IMR-90 (cell line): ENCODE measurements around the gene SNX21. TPM values are rescaled to one million over a fixed set of nuclear protein-coding genes. Genes with fewer than 3 reads are reported as not detected.

Experiments
- ATAC-seq: fragments of 200-7000 bp; cut with Tn5 transposase; 2 replicates; pipeline ENCODE4 v1.9.1; 2020; ENCODE audit warnings: low read depth, mild to moderate bottlenecking, moderate library complexity
- BruUV-seq: library from RNA; stranded (reverse); fragments of 400-500 nt; replicated peaks from 2 replicates; lab custom pipeline; 2021; lab: Mats Ljungman, UMichigan
- CTCF ChIA-PET: fragments of 300-600 bp; formaldehyde crosslinking; extraction: SDS; loops from one replicate; lab custom pipeline; 2021; ENCODE audit warnings: antibody characterized with exemption; lab: Yijun Ruan, JAX
- POLR2A ChIA-PET: fragments of 300-600 bp; sonication (Branson Sonifier 250); formaldehyde crosslinking; loops from one replicate; lab custom pipeline; 2022; ENCODE audit warnings: antibody characterized with exemption; ENCODE audit not compliant: unreplicated experiment; lab: Charles Lee
- DNase-seq: peaks from one replicate; pipeline ENCODE4 v3.0.0; 2013
- H2AFZ ChIP-seq: replicated peaks from 2 replicates; pipeline ENCODE3; 2013; ENCODE audit warnings: low read length, mild to moderate bottlenecking; ENCODE audit not compliant: poor library complexity
- H2AK5ac ChIP-seq: 2 replicates; pipeline ENCODE4 v1.6.1; 2013; ENCODE audit warnings: low read depth, low read length, inconsistent platforms
- H2AK9ac ChIP-seq: replicated peaks from 2 replicates; pipeline ENCODE3; 2013; ENCODE audit warnings: mild to moderate bottlenecking, low read depth, low read length, moderate library complexity; ENCODE audit not compliant: poor library complexity
- H2BK120ac ChIP-seq: 2 replicates; pipeline ENCODE4 v1.6.1; 2013; ENCODE audit warnings: low read depth, low read length, inconsistent platforms
- H2BK15ac ChIP-seq: 3 replicates; pipeline ENCODE4 v1.6.1; 2013; ENCODE audit warnings: low read depth, low read length, inconsistent platforms
- H2BK20ac ChIP-seq: 2 replicates; pipeline ENCODE4 v1.6.1; 2013; ENCODE audit warnings: low read depth, mild to moderate bottlenecking, inconsistent platforms, low read length, moderate library complexity
- H2BK5ac ChIP-seq: 2 replicates; pipeline ENCODE4 v1.6.1; 2013; ENCODE audit warnings: mild to moderate bottlenecking, low read depth, low read length, inconsistent platforms; ENCODE audit not compliant: poor library complexity, severe bottlenecking
- H3K14ac ChIP-seq: replicated peaks from 2 replicates; pipeline ENCODE4 v1.6.1; 2013; ENCODE audit warnings: low read depth, low read length, inconsistent platforms
- H3K18ac ChIP-seq: 2 replicates; pipeline ENCODE4 v1.6.1; 2013; ENCODE audit warnings: low read depth, low read length, control low read depth
- H3K23ac ChIP-seq: 2 replicates; pipeline ENCODE4 v1.6.1; 2013; ENCODE audit warnings: low read depth, low read length, inconsistent platforms
- H3K27ac ChIP-seq: 2 replicates; pipeline ENCODE4 v1.5.1; 2013; ENCODE audit warnings: mild to moderate bottlenecking, control low read depth, low read length; ENCODE audit not compliant: insufficient read depth
- H3K27me3 ChIP-seq: 2 replicates; pipeline ENCODE4 v1.6.1; 2013; ENCODE audit warnings: low read length; ENCODE audit not compliant: control insufficient read depth, insufficient read depth
- H3K36me3 ChIP-seq: 2 replicates; pipeline ENCODE4 v1.6.1; 2013; ENCODE audit warnings: low read length, mixed read lengths; ENCODE audit not compliant: control insufficient read depth, insufficient read depth
- H3K4ac ChIP-seq: 2 replicates; pipeline ENCODE4 v1.6.1; 2013; ENCODE audit warnings: low read depth, low read length, inconsistent platforms
- H3K4me1 ChIP-seq: 2 replicates; pipeline ENCODE4 v1.6.1; 2013; ENCODE audit warnings: low read length, mixed read lengths; ENCODE audit not compliant: control insufficient read depth, insufficient read depth
- H3K4me2 ChIP-seq: 2 replicates; pipeline ENCODE4 v1.6.1; 2013; ENCODE audit warnings: low read depth, mild to moderate bottlenecking, control low read depth, low read length, moderate library complexity
- H3K4me3 ChIP-seq: 2 replicates; pipeline ENCODE4 v1.5.1; 2013; ENCODE audit warnings: low read depth, mild to moderate bottlenecking, control low read depth, low read length, moderate library complexity; ENCODE audit not compliant: insufficient read depth
- H3K56ac ChIP-seq: 2 replicates; pipeline ENCODE4 v1.6.1; 2013; ENCODE audit warnings: low read length, inconsistent platforms; ENCODE audit not compliant: insufficient read depth; ENCODE audit errors: extremely low read depth
- H3K79me1 ChIP-seq, 2 experiments: 2 replicates each; pipeline ENCODE4 v1.6.1; 2013; ENCODE audit warnings: low read length in 2 of 2, inconsistent platforms in 1 of 2, low read depth in 1 of 2
- H3K9ac ChIP-seq: 2 replicates; pipeline ENCODE4 v1.6.1; 2013; ENCODE audit warnings: low read depth, low read length, control low read depth
- H3K9me1 ChIP-seq: 2 replicates; pipeline ENCODE4 v1.6.1; 2013; ENCODE audit warnings: low read length, inconsistent platforms; ENCODE audit not compliant: insufficient read depth
- H3K9me3 ChIP-seq: 2 replicates; pipeline ENCODE4 v1.6.1; 2013; ENCODE audit warnings: low read length; ENCODE audit not compliant: control insufficient read depth, insufficient read depth
- H4K20me1 ChIP-seq: 2 replicates; pipeline ENCODE4 v1.6.1; 2013; ENCODE audit warnings: low read length, inconsistent platforms; ENCODE audit not compliant: insufficient read depth
- H4K5ac ChIP-seq: 2 replicates; pipeline ENCODE4 v1.6.1; 2013; ENCODE audit warnings: mild to moderate bottlenecking, low read depth, low read length, control low read depth
- H4K8ac ChIP-seq, 2 experiments: 2 replicates each; pipeline ENCODE4 v1.6.1; 2013; ENCODE audit warnings: low read depth in 2 of 2, low read length in 2 of 2, control low read depth in 1 of 2, inconsistent platforms in 1 of 2
- H4K91ac ChIP-seq: 2 replicates; pipeline ENCODE4 v1.6.1; 2013; ENCODE audit warnings: low read depth, low read length, inconsistent platforms; ENCODE audit not compliant: insufficient read depth
- POLR2A ChIP-seq: IDR thresholded peaks from 2 replicates; pipeline ENCODE4 v1.6.1; 2012; ENCODE audit warnings: mild to moderate bottlenecking, low read depth, low read length
- WGBS, 2 experiments: methylation state at CpG; one replicate each; pipeline versions ENCODE4 v1.1.5 to v1.1.7; 2013; ENCODE audit warnings: missing lambda C conversion rate in 2 of 2; ENCODE audit not compliant: insufficient read length in 1 of 2; ENCODE audit errors: extremely low coverage in 2 of 2; 5-methylcytosine and 5-hydroxymethylcytosine counted together
- dilution Hi-C: fragments of 300-500 bp; cut with HindIII; formaldehyde crosslinking; loops from one replicate; pipeline ENCODE4 v1.14.3; 2018; ENCODE audit warnings: low sequenced_read_pairs; ENCODE audit not compliant: unreplicated experiment
- in situ Hi-C: fragments of 300-500 bp; cut with MboI; formaldehyde crosslinking; loops from 3 replicates; pipeline ENCODE4 v1.14.3; 2019; ENCODE audit warnings: low sequenced_read_pairs, inconsistent platforms, mixed read lengths
- intact Hi-C: fragments of 100-400 bp; cut with micrococcal nuclease; formaldehyde crosslinking; loops from 2 replicates; pipeline ENCODE4 v1.10.0; 2022
- polyA plus RNA-seq, 3 experiments: library from polyadenylated mRNA; depleted of rRNA; stranded (reverse); fragments of >200 nt; gene quantifications; 2 replicates each; pipeline ENCODE4 v1.2.3, GENCODE V29; 2012; ENCODE audit warnings: low replicate concordance in 1 of 3
- total RNA-seq: library from RNA; depleted of rRNA; stranded (reverse); fragments of >200 nt; gene quantifications from 2 replicates; pipeline ENCODE4 v1.2.3, GENCODE V29; 2012

Gene SNX21
- total and polyA plus RNA-seq, 2 of the 4 experiments (the other 2 are of a cell fraction) = 11.1 to 17.9 TPM

DNA sequence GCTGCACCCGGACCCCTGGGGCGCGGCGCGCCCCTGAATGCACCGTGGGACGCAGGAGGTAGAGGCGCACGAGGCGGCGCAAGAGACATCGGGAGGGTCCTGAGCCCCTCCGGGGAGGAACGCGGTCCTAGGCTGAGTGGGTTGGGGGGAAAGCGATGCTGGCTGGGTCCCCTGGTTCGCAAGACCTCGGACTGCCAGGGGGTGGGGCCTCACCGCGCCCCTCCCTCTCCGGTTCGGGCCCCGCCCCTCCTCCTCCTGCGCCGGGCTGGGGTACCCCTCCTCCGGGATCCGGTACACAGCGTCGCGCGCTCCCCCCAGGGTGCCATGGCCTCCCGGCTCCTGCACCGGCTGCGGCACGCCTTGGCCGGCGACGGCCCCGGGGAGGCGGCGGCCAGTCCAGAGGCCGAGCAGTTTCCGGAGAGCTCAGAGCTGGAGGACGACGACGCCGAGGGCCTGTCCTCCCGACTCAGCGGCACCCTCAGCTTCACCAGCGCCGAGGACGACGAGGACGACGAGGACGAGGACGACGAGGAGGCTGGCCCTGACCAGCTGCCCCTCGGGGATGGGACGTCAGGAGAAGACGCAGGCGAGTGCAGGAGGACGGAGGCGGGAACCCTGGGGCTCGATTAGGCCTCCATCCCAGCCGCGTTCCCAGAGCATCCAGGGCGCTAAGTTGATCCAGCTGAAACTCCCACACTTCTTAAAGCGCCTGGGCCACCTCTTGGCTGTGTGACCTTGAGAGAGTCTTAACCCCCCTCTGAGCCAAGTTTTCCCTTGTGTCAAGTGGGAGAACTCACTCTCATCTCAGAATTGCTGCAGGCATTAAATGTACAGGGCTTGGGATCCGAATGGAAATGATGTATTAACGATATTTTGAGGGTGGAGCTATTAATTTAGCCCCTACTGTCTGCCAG is 541 bp downstream of the SNX21 start:
- Histone ChIP-seq H2BK15ac (peak overlapping the region; percentile 25; the same call in 1 of the 3 replicates), H4K8ac (peak overlapping the region; percentile 68 to 74; a peak in 3 of 4 replicates), H4K91ac (peak overlapping the region; percentile 81), H2AK9ac (peak overlapping the region; percentile 97), H3K79me1 (peaks cover 15 to 27% of the 10 kb centered on the region in 2 experiments), H3K27me3 (no peaks in the 10 kb centered on the region), H2BK120ac (peak overlapping the region; percentile 71; the same call in 1 of the 2 replicates), H3K23ac (peak overlapping the region; percentile 96; the same call in 1 of the 2 replicates), H3K27ac (peak overlapping the region; percentile 81), H4K5ac (peak overlapping the region; percentile 86), H3K4me1 (peaks cover 18% of the 10 kb centered on the region), H3K36me3 (peaks cover 9% of the 10 kb centered on the region), H2BK20ac (0 out of 2 replicates have a peak overlapping the region, but pooled peaks have one; percentile 12), H2AFZ (peak overlapping the region; percentile 97), H3K18ac (peak overlapping the region; percentile 82), H3K14ac (peak overlapping the region; percentile 79), H3K4me2 (peak overlapping the region; percentile 98), H3K9me1 (peaks cover 17% of the 10 kb centered on the region), H3K4me3 (peak overlapping the region; percentile 94), H3K9me3 (no peaks in the 10 kb centered on the region), H2AK5ac (peak overlapping the region; percentile 92), H3K56ac (peak overlapping the region; percentile 72; the same call in 1 of the 2 replicates), H3K9ac (peak overlapping the region; percentile 94), H2BK5ac (peak overlapping the region; percentile 75), H4K20me1 (no peaks in the 10 kb centered on the region), H3K4ac (peak overlapping the region; percentile 93)
- CTCF ChIA-PET = no interaction called here
- TF ChIP-seq POLR2A = no peak; the same call in 1 of the 2 replicates
- BruUV-seq = no TSS peak
- intact Hi-C loops = loop anchor here (10.0 kb wide), 1 partner anchor 101 kb away; the partner anchor contains the start of gene PCIF1
- 9% methylated on average over 18 of the region's 71 CpGs; no CpG with 5 or more reads in 1 of the 2 experiments for WGBS, 2 experiments
- peak; percentile 86 for ATAC-seq
- POLR2A ChIA-PET = interaction anchor here (0.6 kb wide), 2 partner anchors 13 to 107 kb away, joined by 3 read pairs; no protein-coding TSS in a partner anchor
- dilution Hi-C loops = no loop called here
- peak; percentile 49 for DNase-seq
- in situ Hi-C loops = no loop called here
